ENCODE data around the gene PEX14.

PEX14 gene

GRCh38 chr1:10634428-10635084 lies 159.8 kb downstream of the PEX14 start:
- ChIA-PET CTCF (interaction anchor here (0.6 to 1.5 kb wide), 2 partner anchors 128 to 191 kb away, joined by 3 to 5 read pairs; no protein-coding TSS in a partner anchor), POLR2A (ENCODE audit: low non-redundant PET) (no interaction called here)
- H3K27ac ChIP-seq: peak overlapping the region; percentile 99
- TF ChIP-seq, protein P1, sequence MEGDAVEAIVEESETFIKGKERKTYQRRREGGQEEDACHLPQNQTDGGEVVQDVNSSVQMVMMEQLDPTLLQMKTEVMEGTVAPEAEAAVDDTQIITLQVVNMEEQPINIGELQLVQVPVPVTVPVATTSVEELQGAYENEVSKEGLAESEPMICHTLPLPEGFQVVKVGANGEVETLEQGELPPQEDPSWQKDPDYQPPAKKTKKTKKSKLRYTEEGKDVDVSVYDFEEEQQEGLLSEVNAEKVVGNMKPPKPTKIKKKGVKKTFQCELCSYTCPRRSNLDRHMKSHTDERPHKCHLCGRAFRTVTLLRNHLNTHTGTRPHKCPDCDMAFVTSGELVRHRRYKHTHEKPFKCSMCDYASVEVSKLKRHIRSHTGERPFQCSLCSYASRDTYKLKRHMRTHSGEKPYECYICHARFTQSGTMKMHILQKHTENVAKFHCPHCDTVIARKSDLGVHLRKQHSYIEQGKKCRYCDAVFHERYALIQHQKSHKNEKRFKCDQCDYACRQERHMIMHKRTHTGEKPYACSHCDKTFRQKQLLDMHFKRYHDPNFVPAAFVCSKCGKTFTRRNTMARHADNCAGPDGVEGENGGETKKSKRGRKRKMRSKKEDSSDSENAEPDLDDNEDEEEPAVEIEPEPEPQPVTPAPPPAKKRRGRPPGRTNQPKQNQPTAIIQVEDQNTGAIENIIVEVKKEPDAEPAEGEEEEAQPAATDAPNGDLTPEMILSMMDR (conservative IDR thresholded peaks at IDR 0.05; ENCODE audit: low read depth): no peak
- DNase-seq (ENCODE audit: low spot score): peak; percentile 34

- TF ChIP-seq, protein P1 (conservative IDR thresholded peaks at IDR 0.05; ENCODE audit: low read depth): no peak
- peak overlapping the region; percentile 99 for H3K27ac ChIP-seq
- peak; percentile 93 for DNase-seq (ENCODE audit: low spot score)
- ChIA-PET POLR2A (ENCODE audit: low non-redundant PET) (no interaction called here), CTCF (interaction anchor here (0.5 to 1.5 kb wide), 4 partner anchors 116 to 227 kb away, joined by 3 to 5 read pairs (median 4); no protein-coding TSS in a partner anchor)
Measured at GRCh38 chr1:10635085-10635896, 160.5 kb downstream of the PEX14 start.

DNA sequence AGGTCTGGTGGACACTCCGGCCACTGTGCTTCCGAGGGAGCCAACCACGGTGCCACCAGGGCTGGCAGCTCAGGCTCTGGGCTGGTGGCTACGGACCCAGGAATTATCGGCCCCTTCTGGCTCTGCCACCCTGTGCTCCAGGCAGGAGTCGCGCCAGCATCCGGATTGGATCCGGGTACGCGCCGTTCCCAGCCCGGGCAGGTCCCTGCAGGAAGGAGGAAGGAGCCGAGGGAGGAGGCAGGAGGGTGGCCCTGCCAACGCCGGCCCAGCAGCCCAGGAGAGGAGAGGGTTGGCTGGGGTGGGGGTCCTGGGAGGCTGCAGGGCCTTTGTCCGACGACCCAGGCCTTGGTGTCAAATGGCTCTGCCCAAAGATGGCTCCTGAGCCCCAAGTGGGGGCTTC lies 161.2 kb downstream of the PEX14 start:
- ChIA-PET POLR2A (ENCODE audit: low non-redundant PET) (no interaction called here), CTCF (interaction anchor here (0.5 to 0.7 kb wide), 3 partner anchors 116 to 226 kb away, joined by 3 to 4 read pairs (median 3); no protein-coding TSS in a partner anchor)
- peak overlapping the region; percentile 99 for H3K27ac ChIP-seq
- TF ChIP-seq, protein P1 (conservative IDR thresholded peaks at IDR 0.05; ENCODE audit: low read depth): no peak
- DNase-seq (ENCODE audit: low spot score): peak; percentile 80

DNA sequence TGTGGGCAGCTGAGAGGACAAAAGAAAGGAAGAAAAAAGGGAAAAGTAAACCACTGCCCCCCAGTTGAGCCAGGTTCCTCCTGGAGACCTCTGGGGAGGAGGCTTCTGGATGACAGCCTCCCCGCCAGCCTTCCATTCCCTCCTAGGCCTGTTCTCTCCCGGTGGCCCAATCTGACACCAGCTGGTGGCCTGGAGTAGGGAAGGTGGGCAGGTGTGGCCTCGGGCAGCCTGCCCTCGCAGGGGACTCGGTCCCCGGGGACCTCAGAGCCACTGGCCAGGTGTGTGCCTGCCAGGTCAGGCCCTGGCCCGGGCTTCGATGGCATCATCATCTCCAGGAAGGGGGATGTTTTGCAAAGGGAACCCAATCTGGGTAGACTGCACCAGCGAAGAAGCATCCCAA lies 162.7 kb downstream of the PEX14 start:
- ChIA-PET CTCF (interaction anchor here (0.7 kb wide), 1 partner anchor 401 kb away, joined by 4 read pairs; no protein-coding TSS in a partner anchor), POLR2A (ENCODE audit: low non-redundant PET) (no interaction called here)
- peak overlapping the region; percentile 83 for H3K27ac ChIP-seq
- TF ChIP-seq, protein P1 (conservative IDR thresholded peaks at IDR 0.05; ENCODE audit: low read depth): no peak
- no peak for DNase-seq (ENCODE audit: low spot score)

GRCh38 chr1:10637834-10638558 lies 163.2 kb downstream of the PEX14 start:
- ChIA-PET POLR2A (ENCODE audit: low non-redundant PET) (no interaction called here), CTCF (no interaction called here)
- TF ChIP-seq, protein P1 (conservative IDR thresholded peaks at IDR 0.05; ENCODE audit: low read depth): no peak
- H3K27ac ChIP-seq: peak overlapping the region; percentile 83
- DNase-seq (ENCODE audit: low spot score): no peak

DNA sequence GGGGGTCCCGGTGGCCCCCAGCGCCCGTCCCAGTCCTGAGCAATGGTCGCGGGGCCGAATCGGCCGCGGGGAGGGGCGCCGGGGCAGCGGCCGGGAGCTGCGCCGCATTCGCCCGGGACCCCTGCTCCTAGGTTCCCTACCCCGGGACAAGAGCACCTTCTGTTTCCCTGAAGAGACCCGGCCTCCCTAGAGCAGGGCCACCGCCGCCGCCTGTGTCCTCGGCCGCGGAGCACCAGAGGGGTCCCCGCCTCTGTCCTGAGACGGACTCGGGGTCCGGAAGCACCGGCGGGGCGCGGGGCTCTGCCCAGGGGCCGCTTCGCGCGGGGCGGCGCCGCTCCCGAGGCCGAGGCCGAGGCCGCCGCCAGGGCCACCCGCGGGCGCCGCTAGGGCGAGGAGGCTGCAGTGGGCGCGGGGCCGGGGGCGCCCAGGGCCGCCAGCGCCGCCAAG lies 163.8 kb downstream of the PEX14 start:
- CTCF ChIA-PET: no interaction called here

More for the DNA sequence above, 163.8 kb downstream of the PEX14 start:
- TF ChIP-seq, protein P1 (conservative IDR thresholded peaks at IDR 0.05; ENCODE audit: low read depth): no peak
- peak overlapping the region; percentile 83 for H3K27ac ChIP-seq
- POLR2A ChIA-PET (ENCODE audit: low non-redundant PET): no interaction called here
- no peak for DNase-seq (ENCODE audit: low spot score)

All from RWPE1 (cell line).